Calu3 (cell line): Measurements from ENCODE around the gene ZBTB32. TPM values are rescaled to one million over a fixed set of nuclear protein-coding genes. Genes with fewer than 3 reads are reported as not detected.
"Not testable (repeated sequence)": the region's sequence is repeated elsewhere in the genome, so short reads cannot be mapped to it uniquely, and the experiment has no call there.

Experiments used
- Bru-seq: library from RNA; stranded (reverse); fragments of 400-500 nt; gene quantifications from one replicate; lab custom pipeline; 2021; lab: Mats Ljungman, UMichigan
- BruChase-seq, 2 experiments: library from RNA; stranded (reverse); fragments of 400-500 nt; gene quantifications; one replicate each; lab custom pipeline; 2021; lab: Mats Ljungman, UMichigan
- BruUV-seq: library from RNA; stranded (reverse); fragments of 400-500 nt; replicated peaks from 2 replicates; lab custom pipeline; 2021; lab: Mats Ljungman, UMichigan
- CTCF ChIA-PET: fragments of 300-600 bp; sonication (Branson Sonifier 250); formaldehyde crosslinking; loops from one replicate; lab custom pipeline; 2022; ENCODE audit warnings: antibody characterized with exemption; lab: Charles Lee
- DNase-seq: peaks from one replicate; pipeline ENCODE4 v3.0.0; 2022
- H3K27ac Mint-ChIP-seq: one replicate; pipeline ENCODE4 v1.8.0; 2022; ENCODE audit warnings: mixed read lengths; ENCODE audit not compliant: unreplicated experiment
- H3K27me3 Mint-ChIP-seq: one replicate; pipeline ENCODE4 v1.8.0; 2022; ENCODE audit warnings: mixed read lengths; ENCODE audit not compliant: unreplicated experiment
- H3K36me3 Mint-ChIP-seq: one replicate; pipeline ENCODE4 v1.8.0; 2022; ENCODE audit warnings: mild to moderate bottlenecking, moderate library complexity, mixed read lengths; ENCODE audit not compliant: insufficient read depth, unreplicated experiment
- H3K4me1 Mint-ChIP-seq: one replicate; pipeline ENCODE4 v1.8.0; 2022; ENCODE audit warnings: mild to moderate bottlenecking, low read depth, mixed read lengths; ENCODE audit not compliant: unreplicated experiment
- H3K4me3 Mint-ChIP-seq: one replicate; pipeline ENCODE4 v1.8.0; 2022; ENCODE audit warnings: mild to moderate bottlenecking, low read depth, moderate library complexity, mixed read lengths; ENCODE audit not compliant: unreplicated experiment
- H3K9me3 Mint-ChIP-seq: one replicate; pipeline ENCODE4 v1.8.0; 2022; ENCODE audit warnings: low read depth, mixed read lengths; ENCODE audit not compliant: unreplicated experiment
- CTCF ChIP-seq: fragments of 200-600 bp; IDR thresholded peaks from one replicate; pipeline ENCODE4 v1.8.0; 2022; ENCODE audit warnings: antibody characterized with exemption; ENCODE audit not compliant: unreplicated experiment
- intact Hi-C: fragments of 100-400 bp; cut with micrococcal nuclease; formaldehyde crosslinking; loops from one replicate; pipeline ENCODE4 v1.10.0; 2022; ENCODE audit not compliant: unreplicated experiment
- long read RNA-seq: library from polyadenylated mRNA; stranded (forward); transcript quantifications from one replicate; pipeline ENCODE4 v2.0.0, GENCODE V29; 2022
- total RNA-seq: library from RNA; stranded (reverse); gene quantifications from 2 replicates; pipeline ENCODE4 v1.2.3, GENCODE V29; 2022

Gene ZBTB32, protein sequence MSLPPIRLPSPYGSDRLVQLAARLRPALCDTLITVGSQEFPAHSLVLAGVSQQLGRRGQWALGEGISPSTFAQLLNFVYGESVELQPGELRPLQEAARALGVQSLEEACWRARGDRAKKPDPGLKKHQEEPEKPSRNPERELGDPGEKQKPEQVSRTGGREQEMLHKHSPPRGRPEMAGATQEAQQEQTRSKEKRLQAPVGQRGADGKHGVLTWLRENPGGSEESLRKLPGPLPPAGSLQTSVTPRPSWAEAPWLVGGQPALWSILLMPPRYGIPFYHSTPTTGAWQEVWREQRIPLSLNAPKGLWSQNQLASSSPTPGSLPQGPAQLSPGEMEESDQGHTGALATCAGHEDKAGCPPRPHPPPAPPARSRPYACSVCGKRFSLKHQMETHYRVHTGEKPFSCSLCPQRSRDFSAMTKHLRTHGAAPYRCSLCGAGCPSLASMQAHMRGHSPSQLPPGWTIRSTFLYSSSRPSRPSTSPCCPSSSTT
- total RNA-seq, result not detected in 2 replicates
- Bru-seq, nascent RNA, result percentile 9 among the genes with signal in this experiment
- BruChase-seq, experiment 1, labeled RNA remaining after a 6-hour chase, result percentile 9 among the genes with signal in this experiment
- BruChase-seq, experiment 2, labeled RNA remaining after a 2-hour chase, result percentile 6 among the genes with signal in this experiment
- long read RNA-seq, partial matches to known transcripts, result 0 of 10 reads
- long read RNA-seq, other reads (novel, unspliced or antisense), result 10 of 10 reads

GRCh38 chr19:35704218-35704617 lies at the start of gene ZBTB32:
ZBTB32 (plus strand) TSS chr19:35704558; CDS start chr19:35714627, 10,069 bp downstream.
- peaks cover 8% of the 10 kb centered on the region for H3K4me1 Mint-ChIP-seq
- peaks cover 11% of the 10 kb centered on the region for H3K27me3 Mint-ChIP-seq
- BruUV-seq, result no TSS peak
- H3K36me3 Mint-ChIP-seq, result peaks cover 11% of the 10 kb centered on the region
- H3K9me3 Mint-ChIP-seq, result no peaks in the 10 kb centered on the region
- DNase-seq, result no peak
- CTCF ChIA-PET, result interaction anchor here (0.7 kb wide), 1 partner anchor 92 kb away, joined by 3 read pairs; the partner anchor contains the start of gene HAUS5
- no peak within 1 kb of the TSS for H3K27ac Mint-ChIP-seq
- TF ChIP-seq CTCF, result no peak
- H3K4me3 Mint-ChIP-seq, result no peak within 1 kb of the TSS
- intact Hi-C loops, result no loop called here

DNA sequence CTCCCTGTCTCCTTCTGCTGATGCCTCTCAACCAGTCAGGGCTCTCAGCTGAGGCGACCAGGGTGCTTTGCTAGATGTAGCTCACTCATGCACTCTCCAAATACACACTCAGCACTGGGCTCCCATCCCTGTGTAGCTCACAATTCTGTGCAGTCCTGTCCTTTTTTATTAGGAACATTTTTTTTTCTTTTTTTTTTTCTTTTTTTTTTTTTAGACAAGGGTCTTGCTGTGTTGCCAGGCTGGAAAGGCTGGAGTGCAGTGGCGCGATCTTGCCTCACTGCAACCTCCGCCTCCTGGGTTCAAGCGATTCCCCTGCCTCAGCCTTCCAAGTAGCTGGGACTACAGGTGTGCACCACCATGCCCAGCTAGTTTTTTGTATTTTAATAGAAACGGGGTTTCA lies 49.5 kb upstream of the ZBTB32 start:
- H3K27ac Mint-ChIP-seq, DNase-seq, H3K4me3 Mint-ChIP-seq, H3K9me3 Mint-ChIP-seq, BruUV-seq, intact Hi-C loops, H3K27me3 Mint-ChIP-seq: not testable (repeated sequence)
- Mint-ChIP-seq H3K4me1 (peaks cover 13% of the 10 kb centered on the region), H3K36me3 (peaks cover 78% of the 10 kb centered on the region)
- CTCF ChIA-PET, result interaction anchor here (0.6 kb wide), 1 partner anchor 25 kb away, joined by 4 read pairs; no protein-coding TSS in a partner anchor

DNA sequence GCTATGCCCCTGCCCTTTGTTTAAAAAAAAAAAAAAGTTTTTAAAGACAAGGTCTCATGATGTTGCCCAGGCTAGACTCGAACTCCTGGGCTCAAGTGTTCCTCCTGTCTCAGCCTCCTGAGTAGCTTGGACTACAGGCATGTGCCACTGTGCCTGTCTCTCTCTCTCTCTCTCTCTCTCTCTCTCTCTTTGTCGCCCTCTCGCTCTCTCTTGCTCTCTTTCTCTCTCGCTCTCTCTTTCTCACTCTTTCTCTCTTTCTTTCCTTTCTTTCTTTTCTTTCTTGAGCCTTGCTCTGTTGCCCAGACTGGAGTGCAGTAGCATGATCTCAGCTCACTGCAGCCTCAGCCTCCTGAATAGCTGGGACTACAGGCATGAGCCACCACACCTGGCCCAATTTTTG lies 48.8 kb upstream of the ZBTB32 start:
- H3K27ac Mint-ChIP-seq, result no peak overlapping the region
- intact Hi-C loops, result no loop called here
- peaks cover 13% of the 10 kb centered on the region for H3K4me1 Mint-ChIP-seq
- H3K27me3 Mint-ChIP-seq, result no peaks in the 10 kb centered on the region
- no peaks in the 10 kb centered on the region for H3K9me3 Mint-ChIP-seq
- CTCF ChIA-PET, result interaction anchor here (0.6 to 0.7 kb wide), 3 partner anchors 31 to 171 kb away, joined by 3 to 5 read pairs (median 5); partner anchors contain the start of gene IGFLR1
- no TSS peak for BruUV-seq
- TF ChIP-seq CTCF, result no peak
- H3K36me3 Mint-ChIP-seq, result peaks cover 85% of the 10 kb centered on the region
- H3K4me3 Mint-ChIP-seq, result no peak overlapping the region
- DNase-seq, result no peak

DNA sequence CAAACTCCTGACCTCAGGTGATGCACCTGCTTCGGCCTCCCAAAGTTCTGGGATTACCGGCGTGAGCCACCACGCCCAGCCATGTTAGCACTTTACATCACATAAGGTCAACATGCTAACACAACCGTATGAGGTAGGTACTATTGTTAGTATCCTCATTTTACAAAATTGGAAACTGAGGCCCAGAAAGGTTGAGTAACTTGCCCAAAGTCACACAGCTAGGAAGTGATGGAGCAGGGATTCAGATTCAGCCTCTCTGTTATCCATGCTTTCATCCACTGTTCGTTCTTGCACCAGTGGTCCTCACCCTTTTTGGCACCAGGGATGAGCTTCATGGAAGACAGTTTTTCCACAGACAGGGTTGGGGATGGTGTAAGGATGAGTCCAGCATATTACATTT lies 47.7 kb upstream of the ZBTB32 start:
- Mint-ChIP-seq H3K4me1 (peaks cover 3% of the 10 kb centered on the region), H3K36me3 (peaks cover 81% of the 10 kb centered on the region), H3K27me3 (no peaks in the 10 kb centered on the region), H3K9me3 (no peaks in the 10 kb centered on the region), H3K4me3 (no peak overlapping the region), H3K27ac (no peak overlapping the region)
- BruUV-seq, result no TSS peak
- intact Hi-C loops, result no loop called here
- TF ChIP-seq CTCF, result no peak
- CTCF ChIA-PET, result no interaction called here
- no peak for DNase-seq
